Fibroblast of skin of scalp (primary cell): ENCODE measurements around the gene KIAA1958.
A peak's percentile ranks its signal among the peaks of the same experiment; 100 is the strongest.
"Not testable (repeated sequence)": the region's sequence is repeated elsewhere in the genome, so short reads cannot be mapped to it uniquely, and the experiment has no call there.

Experiments
- DNase-seq: peaks from one replicate; pipeline ENCODE4 v3.0.0-alpha.2; 2013

The KIAA1958 gene

GRCh38 chr9:112665347-112665746 is 178.7 kb downstream of the KIAA1958 start:
- peak; percentile 44 for DNase-seq

GRCh38 chr9:112669326-112669725 is 182.7 kb downstream of the KIAA1958 start:
- DNase-seq: no peak

- no peak for DNase-seq
Measured at GRCh38 chr9:112670991-112671625, 184.5 kb downstream of the KIAA1958 start.

- not testable (repeated sequence) for DNase-seq
Measured at GRCh38 chr9:112673221-112673620, 186.6 kb downstream of the KIAA1958 start.

- no peak for DNase-seq
Measured at GRCh38 chr9:112677040-112677439, 190.4 kb downstream of the KIAA1958 start.

GRCh38 chr9:112680731-112681402 is 194.2 kb downstream of the KIAA1958 start:
- no peak for DNase-seq

GRCh38 chr9:112689161-112689740 is 202.6 kb downstream of the KIAA1958 start:
- DNase-seq: no peak

- DNase-seq: no peak
Measured at GRCh38 chr9:112694706-112695555, 208.3 kb downstream of the KIAA1958 start.

GRCh38 chr9:112696461-112696860 is 209.8 kb downstream of the KIAA1958 start:
- no peak for DNase-seq

GRCh38 chr9:112699230-112699629 is 212.6 kb downstream of the KIAA1958 start:
- no peak for DNase-seq

GRCh38 chr9:112700085-112700484 is 213.5 kb downstream of the KIAA1958 start:
- peak; percentile 39 for DNase-seq

GRCh38 chr9:112703304-112703703 is 216.7 kb downstream of the KIAA1958 start:
- DNase-seq: no peak

GRCh38 chr9:112705768-112706427 is 219.3 kb downstream of the KIAA1958 start:
- DNase-seq: peak; percentile 67

- DNase-seq: peak; percentile 45
Measured at GRCh38 chr9:112711050-112711689, 224.5 kb downstream of the KIAA1958 start.

- no peak for DNase-seq
Measured at GRCh38 chr9:112712678-112713077, 226.1 kb downstream of the KIAA1958 start.

- peak; percentile 97 for DNase-seq
Measured at GRCh38 chr9:112717661-112718331, 231.2 kb downstream of the KIAA1958 start, which contains the start of gene INIP. Gene INIP (minus strand): TSS chr9:112718117. CDS start chr9:112716485, 1,632 bp downstream.
